Prostate gland (tissue), 2 donors: ENCODE results near the gene AHCTF1.

Experiments
- CTCF ChIP-seq, 4 experiments: fragments of 200-600 bp in 2 of 4; fragments of 450-650 bp in 2 of 4; sonication (generic) in 2 of 4; IDR thresholded peaks; 1 replicate in 3 of 4; 2 replicates in 1 of 4; pipeline ENCODE4 v1.5.1; 2016 to 2019; ENCODE audit warnings: antibody characterized with exemption in 4 of 4, mild to moderate bottlenecking in 2 of 4, moderate library complexity in 2 of 4
- POLR2AphosphoS5 ChIP-seq: sonication (generic); formaldehyde crosslinking; IDR thresholded peaks from one replicate; pipeline ENCODE4 v1.6.1; 2017; ENCODE audit warnings: antibody characterized with exemption

DNA sequence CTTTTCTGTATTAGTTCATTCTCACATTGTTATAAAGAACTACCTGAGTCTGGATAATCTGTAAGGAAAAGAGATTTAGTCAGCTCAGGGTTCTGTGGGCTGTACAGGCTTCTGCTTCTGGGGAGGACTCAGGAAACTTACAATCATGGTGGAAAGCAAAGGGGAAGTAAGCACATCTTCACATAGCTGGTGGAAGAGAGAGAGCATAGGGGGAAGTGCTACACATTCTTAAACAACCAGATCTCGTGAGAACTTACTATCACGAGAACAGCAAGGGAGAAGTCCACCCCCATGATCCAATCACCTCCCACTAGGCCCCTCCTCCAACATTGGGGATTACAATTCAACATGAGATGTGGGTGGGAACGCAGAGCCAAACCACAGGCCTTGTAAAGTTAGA lies 37.9 kb upstream of the AHCTF1 start:
- TF ChIP-seq CTCF (IDR thresholded peaks at IDR 0.05), result no peak
- no peak for TF ChIP-seq POLR2AphosphoS5
